Measurements from ENCODE around the gene EFNA4. TPM values are rescaled to one million over a fixed set of nuclear protein-coding genes. Genes with fewer than 3 reads are reported as not detected.

EFNA4 gene
- 13.7 and 15.3 TPM in 2 replicates for total RNA-seq

DNA sequence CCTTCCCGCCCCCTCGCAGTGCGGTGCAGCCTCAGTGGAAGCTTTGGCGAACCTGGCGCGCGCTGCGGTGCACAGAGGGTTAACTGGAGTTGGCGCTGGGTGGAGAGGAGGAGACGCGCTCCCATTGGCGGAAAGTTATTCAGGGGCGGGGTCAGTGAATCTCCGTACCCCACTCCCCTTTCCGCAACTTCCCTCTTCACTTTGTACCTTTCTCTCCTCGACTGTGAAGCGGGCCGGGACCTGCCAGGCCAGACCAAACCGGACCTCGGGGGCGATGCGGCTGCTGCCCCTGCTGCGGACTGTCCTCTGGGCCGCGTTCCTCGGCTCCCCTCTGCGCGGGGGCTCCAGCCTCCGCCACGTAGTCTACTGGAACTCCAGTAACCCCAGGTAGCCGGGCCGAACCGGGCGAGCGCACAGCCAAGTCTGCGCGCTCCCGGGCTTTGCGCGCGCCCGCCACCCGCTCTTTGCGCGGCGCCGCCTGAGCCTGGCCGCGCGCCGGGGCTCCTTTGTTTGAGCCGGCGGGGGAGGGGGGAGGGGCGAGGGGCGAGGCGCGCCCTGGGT is at the start of gene EFNA4:
Gene EFNA4 (plus strand): TSS at position 191 of the 561 bp plus-strand sequence. CDS start 84 bp downstream, at position 275.

DNA sequence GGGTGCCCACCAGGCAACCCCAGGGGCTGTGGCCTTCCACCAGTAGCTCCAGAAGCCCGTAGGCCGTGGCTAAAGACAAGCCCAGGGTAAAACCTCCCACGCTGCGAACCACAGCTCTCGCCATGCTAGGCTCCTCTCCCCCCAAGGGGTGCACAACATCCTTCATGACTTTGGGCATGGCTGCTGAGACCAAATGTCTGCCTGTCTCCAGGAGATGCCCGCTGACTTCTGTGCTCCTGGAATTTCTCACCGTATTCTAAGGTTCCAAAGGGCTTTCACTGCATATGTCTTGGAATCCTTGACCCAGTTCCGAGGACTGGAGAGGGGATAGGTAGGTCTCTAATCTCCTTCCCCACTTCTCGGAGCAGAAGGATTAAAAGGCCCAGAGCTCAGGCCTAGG is 30.0 kb upstream of the EFNA4 start, which contains the start of the genes DCST1 and DCST2:
Gene DCST1 (plus strand): TSS at position 301 of the 400 bp plus-strand sequence. CDS start 213 bp downstream, outside the sequence.
Gene DCST2 (minus strand): TSS at position 258 of the 400 bp plus-strand sequence. CDS start 80 bp downstream, at position 178.

GRCh38 chr1:155050560-155051341 is 12.8 kb upstream of the EFNA4 start, which contains the start of gene ADAM15:
TSS of gene ADAM15 (plus strand) at chr1:155051316. CDS start at chr1:155051387, 71 bp downstream.

DNA sequence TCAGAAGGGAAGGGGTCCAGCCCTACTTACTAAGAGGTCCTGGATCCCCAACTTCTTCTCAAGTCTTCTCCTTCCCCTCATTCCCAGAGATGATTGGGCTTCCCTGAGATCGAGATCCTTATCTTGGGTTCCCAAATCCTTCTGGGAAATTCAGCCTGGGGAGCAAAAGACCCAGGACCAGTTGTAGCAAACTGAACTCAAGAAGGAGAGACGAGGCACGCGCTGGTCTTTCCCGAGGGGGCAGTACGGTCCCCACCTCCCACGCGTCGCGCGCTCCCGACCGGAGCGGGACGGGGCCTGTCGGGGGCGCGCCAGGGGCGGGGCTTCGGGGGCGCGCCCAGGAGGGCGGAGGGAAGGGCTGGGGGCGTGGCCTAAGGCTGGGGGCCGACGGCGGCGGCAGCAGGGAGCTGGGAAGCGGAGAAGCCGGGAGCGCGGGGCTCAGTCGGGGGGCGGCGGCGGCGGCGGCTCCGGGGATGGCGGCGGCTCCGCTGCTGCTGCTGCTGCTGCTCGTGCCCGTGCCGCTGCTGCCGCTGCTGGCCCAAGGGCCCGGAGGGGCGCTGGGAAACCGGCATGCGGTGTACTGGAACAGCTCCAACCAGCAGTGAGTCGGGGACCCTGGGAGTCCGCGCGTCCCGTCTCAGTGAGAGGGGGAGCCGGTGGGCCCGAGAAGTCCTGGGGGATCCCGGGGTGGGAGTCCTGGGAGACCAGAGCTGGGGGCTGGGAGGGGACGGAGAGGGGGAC is 15.1 kb downstream of the EFNA4 start, which contains the start of gene EFNA3:
Gene EFNA3 (plus strand): TSS at position 369 of the 741 bp plus-strand sequence. CDS start 105 bp downstream, at position 474.

Other genes starting within 250 kb of the EFNA4 start
- 0.87 and 1.3 TPM in 2 replicates for gene KCNN3, start 193.5 kb upstream of the EFNA4 start, total RNA-seq
- gene PMVK, start 127.0 kb upstream of the EFNA4 start, total RNA-seq = 9.2 and 11.3 TPM in 2 replicates
- gene PBXIP1, start 107.6 kb upstream of the EFNA4 start, total RNA-seq = 109 and 117 TPM in 2 replicates
- 5.3 and 5.4 TPM in 2 replicates for gene PYGO2, start 102.0 kb upstream of the EFNA4 start, total RNA-seq
- gene SHC1, start 93.0 kb upstream of the EFNA4 start, total RNA-seq = 253 and 300 TPM in 2 replicates
- 29.0 and 31.8 TPM in 2 replicates for gene CKS1B, start 89.1 kb upstream of the EFNA4 start, total RNA-seq
- 16.7 and 18.6 TPM in 2 replicates for gene FLAD1, start 80.4 kb upstream of the EFNA4 start, total RNA-seq
- 0.43 TPM in 1 of 2 replicates, not detected in the other for gene LENEP, start 70.2 kb upstream of the EFNA4 start, total RNA-seq
- 7.0 and 9.8 TPM in 2 replicates for gene ZBTB7B, start 60.9 kb upstream of the EFNA4 start, total RNA-seq
- gene DCST2, start 30.0 kb upstream of the EFNA4 start, total RNA-seq = 0.09 and 0.11 TPM in 2 replicates
- not detected in 2 replicates for gene DCST1, start 29.9 kb upstream of the EFNA4 start, total RNA-seq
- gene ADAM15, start 12.4 kb upstream of the EFNA4 start, total RNA-seq = 97.1 and 129 TPM in 2 replicates
- gene EFNA3, start 15.1 kb downstream of the EFNA4 start, total RNA-seq = 1.4 and 2.1 TPM in 2 replicates
- gene EFNA1, start 64.1 kb downstream of the EFNA4 start, total RNA-seq = 172 and 255 TPM in 2 replicates
- gene SLC50A1, start 72.1 kb downstream of the EFNA4 start, total RNA-seq = 56.8 and 66.1 TPM in 2 replicates
- gene DPM3, start 76.8 kb downstream of the EFNA4 start, total RNA-seq = 28.5 and 38.7 TPM in 2 replicates
- 139 and 143 TPM in 2 replicates for gene KRTCAP2, start 109.6 kb downstream of the EFNA4 start, total RNA-seq
- 1.1 and 1.3 TPM in 2 replicates for gene TRIM46, start 110.1 kb downstream of the EFNA4 start, total RNA-seq
- 12.6 and 13.2 TPM in 2 replicates for gene THBS3, start 144.2 kb downstream of the EFNA4 start, total RNA-seq
- gene MTX1, start 145.0 kb downstream of the EFNA4 start, total RNA-seq = 23.5 and 34.1 TPM in 2 replicates
- gene ENTREP3, start 191.7 kb downstream of the EFNA4 start, total RNA-seq = 2.4 and 2.5 TPM in 2 replicates
- gene SCAMP3, start 198.6 kb downstream of the EFNA4 start, total RNA-seq = 25.8 and 28.2 TPM in 2 replicates
- 18.5 and 20.6 TPM in 2 replicates for gene CLK2, start 209.8 kb downstream of the EFNA4 start, total RNA-seq
- 0.34 and 0.76 TPM in 2 replicates for gene HCN3, start 213.7 kb downstream of the EFNA4 start, total RNA-seq
- not detected in 2 replicates for gene PKLR, start 237.7 kb downstream of the EFNA4 start, total RNA-seq
- 350 and 458 TPM in 2 replicates for gene FDPS, start 245.1 kb downstream of the EFNA4 start, total RNA-seq

All from dermis lymphatic vessel endothelial cell (primary cell).